Measurements from ENCODE around the gene MARCHF3.
"Not testable (repeated sequence)": the region's sequence is repeated elsewhere in the genome, so short reads cannot be mapped to it uniquely, and the experiment has no call there.

MARCHF3 gene, protein sequence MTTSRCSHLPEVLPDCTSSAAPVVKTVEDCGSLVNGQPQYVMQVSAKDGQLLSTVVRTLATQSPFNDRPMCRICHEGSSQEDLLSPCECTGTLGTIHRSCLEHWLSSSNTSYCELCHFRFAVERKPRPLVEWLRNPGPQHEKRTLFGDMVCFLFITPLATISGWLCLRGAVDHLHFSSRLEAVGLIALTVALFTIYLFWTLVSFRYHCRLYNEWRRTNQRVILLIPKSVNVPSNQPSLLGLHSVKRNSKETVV
- 5.2 to 13.2 (median 8.4) reads per million in 18 experiments for total RNA-seq

DNA sequence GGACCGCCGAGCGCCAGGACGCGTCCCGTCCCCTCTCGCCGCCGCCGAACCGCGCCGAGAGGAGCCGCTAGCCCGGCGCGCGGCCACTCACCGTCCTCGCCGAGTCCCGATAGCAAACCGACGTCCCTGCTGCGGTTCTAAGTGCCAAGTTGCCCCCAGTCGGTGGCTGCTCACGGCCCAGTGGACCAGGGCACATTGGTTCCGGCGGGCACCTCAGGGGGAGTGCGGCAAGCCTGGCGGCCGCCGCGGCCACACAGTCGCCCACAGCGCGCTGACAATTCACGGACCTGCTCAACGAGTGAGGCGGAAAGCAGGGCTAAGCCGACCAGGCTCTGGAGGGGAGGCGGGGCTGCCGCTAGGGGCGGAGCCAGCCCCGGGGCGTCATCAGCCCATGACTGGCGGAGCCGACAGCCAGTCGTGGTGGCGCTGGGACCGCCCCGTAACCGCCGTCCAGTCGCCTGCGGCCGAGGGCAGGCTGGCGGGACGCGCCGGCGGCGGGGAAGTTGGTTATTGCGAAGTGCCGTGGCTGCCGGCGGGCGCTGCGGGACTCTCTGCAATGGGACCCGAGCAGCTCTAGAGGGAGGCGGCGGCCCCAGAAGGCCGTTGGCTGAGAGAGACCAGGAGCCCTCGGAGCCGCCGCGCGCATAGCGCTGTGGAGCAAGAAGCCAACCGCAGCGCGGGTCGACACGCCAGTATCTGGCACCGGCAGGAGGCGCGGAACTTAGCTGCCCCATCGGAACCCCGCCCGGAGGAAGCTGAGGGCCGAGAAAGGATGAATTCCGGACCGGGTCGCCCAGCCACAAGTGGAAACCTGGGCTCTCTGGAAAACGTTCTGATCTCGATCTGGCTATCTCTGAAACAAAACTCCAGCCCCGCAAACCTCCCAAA is at the start of gene MARCHF3:
MARCHF3 (minus strand) TSS at position 300 of the 888 bp plus-strand sequence. CDS start 112,387 bp downstream, outside the sequence.
- DNase-seq: peak; percentile 97 to 98

DNA sequence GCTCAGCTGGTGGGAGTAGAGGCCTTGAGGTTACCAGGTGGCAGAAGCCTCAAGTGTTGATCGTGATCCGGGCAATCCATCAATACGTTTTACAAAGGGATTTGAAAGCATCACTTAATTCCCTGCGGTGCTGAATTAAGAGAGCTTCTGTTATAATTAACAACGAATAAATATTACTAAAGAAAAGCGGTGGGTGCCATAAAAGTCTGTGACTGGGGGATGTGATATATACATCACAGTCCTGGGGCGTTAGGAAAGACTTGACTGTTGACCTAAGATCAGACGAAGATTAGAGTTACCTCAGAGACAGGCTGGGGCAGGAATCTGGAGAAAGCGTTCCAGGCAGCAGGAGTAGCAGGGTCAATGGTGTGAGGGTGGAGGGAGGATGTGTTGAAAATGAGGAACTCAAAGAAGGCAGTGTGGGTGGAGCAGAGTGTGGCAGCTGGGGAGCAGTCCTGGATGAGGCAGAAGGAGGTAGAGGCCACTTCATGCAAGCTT is 49.7 kb upstream of the MARCHF3 start:
- peak; percentile 71 to 86 for DNase-seq

DNA sequence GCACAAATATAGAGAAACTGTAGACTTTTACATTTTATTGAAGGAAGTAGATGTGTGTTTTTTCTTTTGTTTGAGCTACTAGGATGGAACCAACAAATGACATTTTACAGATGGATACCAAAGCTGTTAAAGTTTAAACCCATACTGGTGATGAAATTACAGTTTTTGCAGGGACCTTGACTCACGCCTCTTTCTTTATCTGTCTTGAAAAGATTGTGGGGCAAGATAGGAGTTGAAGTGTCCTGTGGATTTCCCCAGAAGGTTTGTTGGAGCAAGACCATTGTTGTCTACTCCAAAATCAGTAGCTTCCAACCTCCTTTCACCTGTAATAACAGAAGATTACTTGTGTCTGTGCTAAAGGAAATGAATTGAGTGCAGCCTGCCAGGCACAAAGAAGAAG is 47.0 kb upstream of the MARCHF3 start:
- DNase-seq: no peak

DNA sequence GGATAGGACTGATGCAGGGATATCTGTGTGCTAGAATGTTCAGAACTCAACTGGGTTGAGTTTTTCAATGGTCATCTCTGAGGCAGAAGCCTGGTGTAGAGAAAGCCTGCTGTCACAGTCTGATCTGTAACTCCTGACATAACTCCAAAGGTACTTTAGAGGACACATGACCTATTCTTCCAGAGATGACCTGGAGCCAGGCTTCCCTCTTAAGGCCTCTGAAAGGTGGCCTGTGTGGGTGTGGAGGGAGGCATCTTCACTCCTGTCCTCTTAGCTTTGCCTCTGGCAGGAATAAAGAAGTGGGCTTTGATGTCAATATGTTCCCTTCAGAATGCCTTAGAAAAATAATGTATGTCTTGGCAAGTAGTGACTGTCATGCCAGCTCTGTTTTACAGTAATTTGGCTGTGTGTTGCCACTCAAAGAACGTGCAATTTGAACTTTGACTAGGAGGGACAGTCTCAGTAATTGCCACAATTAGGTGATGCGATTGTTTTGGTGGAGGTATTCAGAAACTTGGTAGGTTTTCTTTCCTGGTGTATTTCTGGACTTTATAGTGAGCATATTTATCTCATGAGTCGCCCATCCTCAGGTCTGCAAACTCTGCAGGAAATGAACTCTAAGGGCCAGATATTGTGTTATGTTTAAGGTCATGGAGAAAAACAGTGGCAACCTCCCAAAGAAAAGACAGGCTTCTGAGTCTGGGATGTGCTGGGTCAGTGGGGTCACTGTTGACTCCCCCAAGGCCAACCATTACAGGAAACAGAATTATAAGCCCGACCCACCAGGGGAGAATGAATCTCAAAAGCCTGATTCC is 46.2 kb upstream of the MARCHF3 start:
- no peak for DNase-seq

DNA sequence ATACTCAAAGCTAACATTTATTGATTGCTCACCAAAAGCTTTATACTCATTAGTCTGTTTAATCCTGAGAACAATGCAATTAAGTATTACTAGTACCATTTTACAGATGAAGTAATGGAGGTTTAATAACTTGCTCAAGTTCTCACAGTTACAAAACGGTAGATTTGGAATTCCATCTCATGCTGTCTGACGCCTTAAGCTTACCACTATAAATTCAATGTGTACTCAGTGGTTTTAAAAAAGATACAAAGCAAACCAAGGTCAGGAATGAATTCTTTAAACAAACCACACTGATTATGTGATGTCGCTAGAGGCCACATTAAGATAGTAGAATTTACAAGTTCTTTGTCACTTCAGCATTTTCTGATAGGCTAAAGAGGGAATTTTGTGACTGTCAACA is 44.1 kb upstream of the MARCHF3 start:
- no peak for DNase-seq

DNA sequence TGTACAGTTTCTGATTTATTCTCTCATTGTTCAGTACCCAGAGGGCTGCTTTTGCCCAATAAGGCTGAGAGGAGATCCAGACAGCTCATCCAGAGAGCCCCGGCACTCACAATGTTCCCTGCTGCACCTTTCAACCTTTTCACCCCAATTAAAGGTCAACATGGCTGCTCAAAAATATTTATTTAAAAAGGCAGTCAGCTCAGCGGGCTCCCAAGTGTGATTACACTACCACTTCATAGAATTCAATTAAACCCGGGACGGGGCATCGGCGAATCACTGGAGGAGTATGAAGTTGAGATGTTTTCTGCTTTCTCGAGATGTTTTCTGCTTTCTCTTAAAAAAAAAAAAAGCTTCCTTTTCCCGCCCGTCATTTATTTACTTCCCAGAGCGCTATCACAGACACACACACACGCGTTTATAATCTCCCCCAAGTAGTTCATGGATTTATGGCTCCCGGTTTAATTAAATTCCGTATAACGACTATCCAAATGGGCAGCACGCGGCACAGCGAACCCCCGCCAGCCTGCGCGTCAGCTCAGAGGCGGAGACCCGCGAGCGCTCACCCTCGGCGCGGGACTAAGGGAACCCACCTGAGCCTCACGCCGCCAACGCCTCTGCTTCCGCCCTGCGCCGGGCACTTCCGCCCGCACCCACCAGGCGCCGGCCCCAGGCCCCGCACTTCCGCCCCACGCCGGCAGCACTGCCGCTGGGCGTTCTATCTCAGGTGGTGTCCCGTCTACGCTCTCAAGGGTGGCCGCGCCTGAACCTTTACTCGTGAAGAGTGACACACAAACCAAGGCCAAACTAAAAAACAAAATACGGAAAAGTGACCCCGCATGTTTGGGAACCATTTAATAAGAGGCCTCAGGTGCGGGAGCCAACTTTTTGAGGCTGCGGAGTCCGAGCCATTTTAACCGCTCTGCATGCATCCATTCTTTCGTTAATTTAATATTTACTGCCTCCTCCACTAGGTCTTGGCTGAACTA is 42.8 kb upstream of the MARCHF3 start, which contains the start of gene C5orf63:
C5orf63 (minus strand) TSS at position 642 of the 986 bp plus-strand sequence. CDS start 14,507 bp downstream, outside the sequence.
- DNase-seq: peak in 1 of 2 donors; percentile 49

DNA sequence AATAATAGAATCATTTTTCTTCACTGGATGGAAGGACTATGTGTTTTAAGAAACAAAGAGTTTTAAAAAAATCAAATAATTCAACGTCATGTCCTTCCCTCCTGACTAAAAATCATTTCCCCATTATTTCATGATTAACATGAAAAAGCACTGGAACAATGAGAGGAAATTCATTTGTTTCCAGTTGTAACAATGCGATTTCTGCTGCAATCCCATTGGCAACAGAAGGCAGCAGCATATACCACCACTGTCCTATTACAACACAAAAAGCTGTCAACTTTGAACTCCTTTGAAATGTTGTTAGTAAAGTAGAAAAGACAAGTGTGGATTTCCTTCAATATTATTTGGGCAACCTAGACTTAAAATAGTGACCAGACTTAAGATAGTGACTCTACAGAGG is 39.9 kb upstream of the MARCHF3 start:
- no peak for DNase-seq

DNA sequence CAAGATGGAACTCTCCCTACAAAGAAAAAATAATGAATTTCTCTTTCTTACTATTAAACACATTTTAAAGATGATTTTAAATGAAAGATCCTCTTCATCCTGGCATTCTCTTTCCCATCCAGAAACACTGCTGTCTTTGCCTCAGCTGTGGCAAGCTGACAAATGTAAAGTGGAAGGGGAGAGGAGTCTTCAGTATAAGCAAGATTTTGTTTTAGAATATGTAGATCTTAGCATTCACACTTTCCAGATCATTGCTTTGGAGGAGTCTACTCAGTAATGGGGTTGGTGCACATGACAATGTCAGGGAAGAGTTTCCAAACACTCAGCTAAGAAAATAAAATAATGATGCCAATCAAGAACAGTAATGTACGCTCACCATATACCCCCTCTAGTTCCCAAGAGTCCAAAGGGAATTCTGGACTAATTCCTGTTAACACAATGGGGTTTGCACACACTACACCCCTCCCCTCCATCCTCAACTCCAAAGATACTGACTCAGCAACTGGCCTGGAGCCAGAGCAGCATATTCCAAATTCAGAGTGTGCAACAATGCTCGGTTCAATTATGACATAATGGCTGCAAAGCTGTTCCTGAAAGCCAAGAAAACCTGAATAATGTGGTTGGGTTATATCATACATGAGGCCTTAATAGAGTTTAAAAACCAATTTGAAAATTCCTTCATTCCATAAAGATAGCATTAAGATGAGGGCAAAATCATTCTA is 38.3 kb upstream of the MARCHF3 start:
- no peak for DNase-seq

DNA sequence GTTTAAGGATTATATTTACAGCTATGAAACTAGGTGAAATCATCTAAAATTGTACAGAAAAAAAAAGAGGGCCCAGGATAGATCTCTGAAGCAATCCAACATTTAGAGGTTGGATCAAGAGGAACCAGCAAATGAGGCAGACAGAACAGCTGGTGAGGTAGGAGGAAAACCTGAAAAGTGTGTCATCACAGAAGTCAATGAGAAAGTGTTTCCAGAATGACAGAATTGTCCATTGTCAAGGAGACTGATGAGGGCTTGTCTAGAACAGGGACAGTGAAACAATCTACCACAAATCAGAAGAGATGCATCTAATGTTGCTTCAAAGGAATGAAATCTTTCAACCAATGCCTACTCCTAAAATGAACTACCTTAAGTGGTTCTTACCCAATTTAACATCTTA is 36.4 kb upstream of the MARCHF3 start:
- no peak for DNase-seq

DNA sequence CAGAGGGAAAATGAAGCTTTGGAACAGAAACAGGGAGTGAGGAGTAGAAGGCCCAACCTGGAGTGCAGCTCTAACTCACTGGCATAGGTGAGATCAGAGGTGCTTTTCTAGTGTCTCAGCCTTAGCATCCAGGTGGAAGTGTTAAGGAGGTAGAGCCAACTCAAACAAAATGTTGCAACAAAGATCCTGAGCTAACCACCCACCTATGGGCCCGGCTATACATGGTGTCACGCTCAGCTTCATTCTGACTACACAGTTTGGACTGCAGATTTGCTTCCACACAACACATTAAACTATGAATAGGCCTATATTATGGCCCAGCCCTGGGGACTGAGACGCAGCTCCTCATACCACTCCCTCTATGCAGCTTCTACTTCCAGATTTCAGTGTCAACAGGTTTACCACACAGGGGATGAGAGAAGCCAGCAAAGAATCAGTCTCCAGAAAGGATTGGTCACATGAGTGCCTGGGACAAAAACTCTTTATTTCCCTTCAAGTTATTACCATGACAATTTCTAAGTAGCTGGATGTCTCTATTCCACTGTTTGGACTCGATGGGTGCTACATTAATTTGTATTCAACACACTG is 34.0 kb upstream of the MARCHF3 start:
- DNase-seq: no peak

DNA sequence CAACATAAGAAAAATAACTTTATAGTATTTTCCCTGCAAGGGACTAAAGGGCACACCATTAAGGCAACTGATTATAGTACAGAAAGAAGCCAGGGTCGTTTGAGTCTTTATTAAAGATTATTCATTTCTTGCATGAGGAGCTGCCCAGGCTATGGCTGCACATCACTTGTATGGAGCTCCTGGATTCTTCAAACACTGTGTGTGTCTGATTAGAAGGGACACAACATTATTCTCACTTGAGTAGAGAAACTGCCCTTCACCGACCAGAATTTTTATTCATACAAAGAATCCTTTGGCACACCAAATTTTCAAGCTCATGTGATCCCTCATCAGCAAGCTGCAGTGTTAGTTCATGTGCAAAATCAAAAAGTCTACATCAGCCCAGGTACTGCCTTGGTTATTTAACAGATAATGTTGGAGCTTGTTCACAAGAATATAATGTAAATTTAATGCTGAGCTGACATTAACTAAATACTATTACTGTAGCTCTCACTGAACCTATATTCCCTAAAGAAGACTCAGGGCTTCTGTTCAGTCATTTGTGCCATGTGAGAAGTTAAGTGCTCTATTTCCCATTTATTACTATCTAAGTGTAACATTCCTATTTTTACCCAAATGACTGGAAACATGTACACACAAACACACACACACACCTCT is 33.0 kb upstream of the MARCHF3 start:
- DNase-seq: no peak

DNA sequence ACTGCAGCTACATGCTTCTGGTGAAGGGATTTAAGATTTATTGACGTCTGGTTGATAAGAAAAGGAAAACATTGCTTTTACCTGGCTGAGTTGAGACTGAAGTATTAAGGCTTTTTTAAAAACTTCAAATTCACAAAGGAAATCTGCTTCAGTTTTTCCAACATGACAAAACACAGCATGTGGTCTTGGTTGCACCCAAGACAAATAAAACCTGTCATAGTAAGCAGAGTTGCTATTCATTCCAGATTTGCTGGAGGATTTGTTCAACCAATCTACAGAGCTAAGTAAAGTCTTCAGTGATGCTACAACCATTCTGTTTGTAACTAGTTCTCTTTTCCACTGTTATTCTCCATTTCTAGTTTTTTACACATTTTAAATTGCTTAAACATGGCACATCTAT is 31.6 kb upstream of the MARCHF3 start:
- DNase-seq: no peak

DNA sequence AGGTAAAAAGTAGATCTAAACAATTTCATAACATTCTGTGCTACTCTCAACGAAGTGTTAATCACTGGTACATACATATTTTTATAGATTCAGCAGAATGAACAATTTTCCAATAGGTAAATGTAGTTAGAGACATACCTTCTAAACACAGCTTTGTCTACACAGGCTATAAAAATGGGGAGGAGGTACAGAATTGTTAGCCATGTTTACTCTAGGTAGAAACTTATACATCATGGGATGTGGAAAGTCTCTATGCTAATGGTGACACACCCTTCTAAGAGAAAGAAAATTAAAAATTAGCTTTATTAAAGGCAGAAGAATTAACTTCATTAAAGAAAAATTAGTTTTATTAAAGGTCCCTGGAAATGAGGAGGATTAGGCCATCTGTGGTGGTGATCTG is 31.2 kb upstream of the MARCHF3 start:
- no peak for DNase-seq

DNA sequence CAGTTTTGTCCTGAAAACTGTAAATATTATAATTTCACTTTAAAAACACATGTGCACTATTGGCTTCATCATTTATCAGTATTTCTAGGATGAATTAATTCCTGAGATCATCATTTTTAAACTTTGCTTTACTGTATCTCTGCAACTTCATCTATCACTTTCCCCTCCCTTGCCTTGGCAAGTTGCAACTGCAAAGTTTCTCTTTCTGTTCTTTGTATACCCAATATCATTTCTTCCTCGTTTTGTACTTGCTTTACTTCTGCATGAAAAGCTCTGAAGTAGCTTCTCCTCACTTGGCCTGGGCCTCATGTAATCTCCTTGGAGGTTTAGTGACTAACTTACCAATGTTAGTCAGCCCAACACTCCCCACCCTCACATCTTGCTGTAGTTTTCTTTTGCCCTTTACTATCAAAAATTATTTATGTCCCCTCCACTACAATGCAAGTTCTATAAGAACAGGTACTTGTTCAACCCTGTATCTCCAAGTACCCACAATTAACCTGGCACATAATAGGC is 30.2 kb upstream of the MARCHF3 start:
- DNase-seq: no peak

DNA sequence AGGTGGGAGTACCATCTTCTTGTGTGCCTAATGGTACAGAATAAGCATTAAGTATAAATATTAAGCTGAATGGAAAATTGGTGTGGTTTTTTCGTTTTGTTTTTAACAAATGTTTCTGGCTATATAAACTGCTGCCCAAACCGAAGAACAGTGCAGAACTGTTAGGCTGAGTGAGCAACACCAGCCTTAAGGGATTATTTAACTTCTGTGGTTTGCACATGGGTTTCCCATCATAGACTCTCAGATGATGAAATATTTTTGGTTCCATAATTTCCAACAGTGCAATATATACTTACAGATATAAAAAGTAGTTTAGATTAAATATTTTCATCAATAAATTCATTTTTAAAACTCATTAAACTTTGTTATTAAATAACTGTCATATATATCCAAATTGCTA is 26.5 kb upstream of the MARCHF3 start:
- DNase-seq: peak in 1 of 2 donors; percentile 18

DNA sequence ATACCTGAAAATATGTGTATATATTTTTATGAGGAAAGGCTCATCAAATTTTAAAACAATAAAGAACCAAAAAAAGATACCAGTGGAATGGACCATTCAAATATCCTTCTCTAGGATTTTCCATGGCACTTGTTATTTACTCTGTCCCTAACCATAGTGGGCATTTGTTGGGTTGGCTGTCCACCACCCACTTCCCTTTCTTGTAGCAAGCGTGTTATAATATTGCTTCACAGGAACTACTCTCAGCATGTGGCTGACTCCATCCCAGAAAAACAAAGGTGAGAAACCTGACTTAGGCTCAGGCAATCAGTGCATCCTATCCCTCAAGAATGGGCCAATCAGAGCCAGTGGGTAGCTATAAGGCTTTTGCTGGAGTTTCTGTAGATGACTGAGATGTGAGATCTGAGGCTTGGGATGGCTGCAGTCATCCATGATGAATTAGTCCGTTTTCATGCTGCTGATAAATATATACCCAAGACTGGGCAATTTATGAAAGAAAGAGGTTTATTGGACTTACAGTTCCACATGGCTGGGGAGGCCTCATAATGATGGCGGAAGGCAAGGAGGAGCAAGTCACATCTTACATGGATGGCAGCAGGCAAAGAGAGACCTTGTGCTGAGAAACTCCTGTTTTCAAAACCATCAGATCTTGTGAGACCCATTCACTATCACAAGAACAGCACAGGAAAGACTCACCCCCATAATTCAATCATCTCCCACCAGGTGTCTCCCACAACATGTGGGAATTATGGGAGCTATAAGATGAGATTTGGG is 25.7 kb upstream of the MARCHF3 start:
- peak; percentile 15 to 21 for DNase-seq

DNA sequence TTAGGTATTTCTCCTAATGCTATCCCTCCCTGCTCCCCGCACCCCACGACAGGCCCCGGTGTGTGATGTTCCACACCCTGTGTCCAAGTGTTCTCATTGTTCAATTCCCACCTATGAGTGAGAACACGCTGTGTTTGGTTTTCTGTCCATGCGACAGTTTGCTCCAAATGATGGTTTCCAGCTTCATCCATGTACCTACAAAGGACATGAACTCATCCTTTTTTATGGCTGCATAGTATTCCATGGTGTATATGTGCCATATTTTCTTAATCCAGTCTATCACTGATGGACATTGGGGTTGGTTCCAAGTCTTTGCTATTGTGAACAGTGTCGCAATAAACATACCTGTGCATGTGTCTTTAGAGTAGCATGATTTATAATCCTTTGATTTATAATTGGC is 23.2 kb upstream of the MARCHF3 start:
- DNase-seq: not testable (repeated sequence)

DNA sequence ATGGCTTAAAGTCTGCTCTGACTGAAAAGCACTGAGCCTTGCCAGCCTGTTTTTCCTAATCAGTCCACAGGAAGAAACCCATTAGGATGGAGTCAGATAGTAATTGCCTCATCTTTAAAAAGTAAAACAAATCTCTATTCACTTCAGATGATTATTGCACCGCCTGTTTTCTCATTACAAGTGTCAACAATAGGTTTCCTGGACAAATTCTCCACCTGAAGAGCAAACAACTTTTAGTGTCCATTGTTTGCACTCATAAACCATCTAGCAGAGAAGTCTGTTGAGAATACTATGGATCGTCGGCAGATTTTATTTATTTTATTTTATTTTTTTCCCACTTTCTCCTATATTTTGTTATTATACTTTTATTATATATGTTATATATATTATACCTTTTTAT is 22.7 kb upstream of the MARCHF3 start:
- no peak for DNase-seq

DNA sequence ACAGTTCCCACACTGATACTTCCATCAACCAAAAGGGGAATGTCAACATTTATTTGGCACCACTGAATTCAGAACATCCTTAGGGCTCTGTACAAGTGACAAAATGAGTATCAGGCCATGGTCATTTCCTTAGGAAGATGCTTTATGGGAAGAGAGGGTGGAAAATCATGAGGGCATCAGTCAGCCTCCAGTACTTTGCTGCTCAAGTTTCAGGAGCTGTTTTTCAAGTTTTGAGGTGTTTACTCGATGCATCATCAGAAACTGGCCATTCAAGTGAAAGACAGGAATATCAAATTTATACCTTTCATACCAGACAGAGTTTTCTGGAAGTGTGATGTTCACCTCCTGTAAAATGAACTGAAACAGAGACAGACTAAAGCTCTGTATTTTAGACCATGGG is 21.2 kb upstream of the MARCHF3 start:
- DNase-seq: no peak

All from inflammatory macrophage (primary cell).